ENCODE measurements around the gene SLX4IP.

- TF ChIP-seq, protein P1, sequence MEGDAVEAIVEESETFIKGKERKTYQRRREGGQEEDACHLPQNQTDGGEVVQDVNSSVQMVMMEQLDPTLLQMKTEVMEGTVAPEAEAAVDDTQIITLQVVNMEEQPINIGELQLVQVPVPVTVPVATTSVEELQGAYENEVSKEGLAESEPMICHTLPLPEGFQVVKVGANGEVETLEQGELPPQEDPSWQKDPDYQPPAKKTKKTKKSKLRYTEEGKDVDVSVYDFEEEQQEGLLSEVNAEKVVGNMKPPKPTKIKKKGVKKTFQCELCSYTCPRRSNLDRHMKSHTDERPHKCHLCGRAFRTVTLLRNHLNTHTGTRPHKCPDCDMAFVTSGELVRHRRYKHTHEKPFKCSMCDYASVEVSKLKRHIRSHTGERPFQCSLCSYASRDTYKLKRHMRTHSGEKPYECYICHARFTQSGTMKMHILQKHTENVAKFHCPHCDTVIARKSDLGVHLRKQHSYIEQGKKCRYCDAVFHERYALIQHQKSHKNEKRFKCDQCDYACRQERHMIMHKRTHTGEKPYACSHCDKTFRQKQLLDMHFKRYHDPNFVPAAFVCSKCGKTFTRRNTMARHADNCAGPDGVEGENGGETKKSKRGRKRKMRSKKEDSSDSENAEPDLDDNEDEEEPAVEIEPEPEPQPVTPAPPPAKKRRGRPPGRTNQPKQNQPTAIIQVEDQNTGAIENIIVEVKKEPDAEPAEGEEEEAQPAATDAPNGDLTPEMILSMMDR (IDR thresholded peaks at IDR 0.05 in 2 of 3, conservative IDR thresholded peaks at IDR 0.05 in 1 of 3; ENCODE audit: borderline replicate concordance in 1 of 3, insufficient read depth in 1 of 3, low read depth in 2 of 3, low read length in 2 of 3) = peak; percentile 5 to 58 (median 53); a peak in 4 of 6 replicates
- TF ChIP-seq POLR2A (IDR thresholded peaks at IDR 0.05; ENCODE audit: borderline replicate concordance, extremely low read depth, insufficient read depth, insufficient read length) (no peak), EZH2 (IDR thresholded peaks at IDR 0.05) (no peak), FOSL1 (IDR thresholded peaks at IDR 0.05; ENCODE audit: low read depth) (no peak), CEBPB (IDR thresholded peaks at IDR 0.05; ENCODE audit: low read depth) (no peak), ZNF274 (IDR thresholded peaks at IDR 0.05; ENCODE audit: low read depth, low read length) (no peak), YY1 (IDR thresholded peaks at IDR 0.05; ENCODE audit: extremely low read depth, insufficient replicate concordance, low read depth, low read length) (no peak), CBX3 (IDR thresholded peaks at IDR 0.05; ENCODE audit: low read depth) (no peak), EZH2phosphoT487 (IDR thresholded peaks at IDR 0.05; ENCODE audit: borderline replicate concordance) (no peak), ELF1 (IDR thresholded peaks at IDR 0.05; ENCODE audit: borderline replicate concordance, low read depth) (no peak)
- TF ChIP-seq, protein P2, sequence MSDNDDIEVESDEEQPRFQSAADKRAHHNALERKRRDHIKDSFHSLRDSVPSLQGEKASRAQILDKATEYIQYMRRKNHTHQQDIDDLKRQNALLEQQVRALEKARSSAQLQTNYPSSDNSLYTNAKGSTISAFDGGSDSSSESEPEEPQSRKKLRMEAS (IDR thresholded peaks at IDR 0.05) = no peak
Measured at GRCh38 chr20:10611357-10611756, 176.3 kb downstream of the SLX4IP start.

All from HCT116 (cell line).